DOHH2 (cell line): ENCODE data around the gene FHIP1A.
A peak's percentile ranks its signal among the peaks of the same experiment; 100 is the strongest.

Experiments
- H3F3A ChIP-seq: fragments of 200-600 bp; sonication (generic), shearing (Covaris generic); 2 replicates; pipeline ENCODE4 v1.6.0; 2016; ENCODE audit warnings: antibody characterized with exemption, mild to moderate bottlenecking; ENCODE audit not compliant: control insufficient read depth, insufficient read depth
- H3K27ac ChIP-seq: fragments of 200-600 bp; sonication (generic); 2 replicates; pipeline ENCODE4 v1.5.1; 2014; ENCODE audit warnings: low read depth, mild to moderate bottlenecking, low read length, moderate library complexity
- H3K27me3 ChIP-seq: fragments of 200-600 bp; sonication (generic); 2 replicates; pipeline ENCODE4 v1.6.1; 2014; ENCODE audit warnings: mild to moderate bottlenecking, low read length, mixed read lengths; ENCODE audit not compliant: control insufficient read depth
- H3K36me3 ChIP-seq: fragments of 200-600 bp; sonication (generic); 2 replicates; pipeline ENCODE4 v1.6.1; 2014; ENCODE audit warnings: mild to moderate bottlenecking, low read length, moderate library complexity, mixed read lengths; ENCODE audit not compliant: control insufficient read depth
- H3K4me1 ChIP-seq: fragments of 200-600 bp; sonication (generic); 2 replicates; pipeline ENCODE4 v1.6.1; 2014; ENCODE audit warnings: mild to moderate bottlenecking, low read length, mixed read lengths; ENCODE audit not compliant: control insufficient read depth
- H3K4me2 ChIP-seq: fragments of 200-600 bp; sonication (generic); 2 replicates; pipeline ENCODE4 v1.6.0; 2014; ENCODE audit warnings: mild to moderate bottlenecking, low read length, moderate library complexity
- H3K4me3 ChIP-seq: fragments of 200-600 bp; sonication (generic); 2 replicates; pipeline ENCODE4 v1.5.1; 2014; ENCODE audit warnings: mild to moderate bottlenecking, low read length, mixed read lengths
- H3K79me2 ChIP-seq: fragments of 200-600 bp; sonication (generic); 2 replicates; pipeline ENCODE4 v1.6.1; 2014; ENCODE audit warnings: mild to moderate bottlenecking, low read length, mixed read lengths; ENCODE audit not compliant: control insufficient read depth
- H3K9me2 ChIP-seq: fragments of 200-600 bp; sonication (generic); replicated peaks from 2 replicates; pipeline ENCODE4 v1.6.1; 2014; ENCODE audit warnings: mild to moderate bottlenecking, low read length, mixed read lengths; ENCODE audit not compliant: control insufficient read depth
- H3K9me3 ChIP-seq: fragments of 200-600 bp; sonication (generic); 2 replicates; pipeline ENCODE4 v1.6.1; 2014; ENCODE audit warnings: antibody characterized with exemption, low read length, mixed read lengths; ENCODE audit not compliant: control insufficient read depth, insufficient read depth
- H4K20me1 ChIP-seq: fragments of 200-600 bp; sonication (generic); 2 replicates; pipeline ENCODE4 v1.6.0; 2014; ENCODE audit warnings: low read depth, mild to moderate bottlenecking, antibody characterized with exemption, low read length, moderate library complexity; ENCODE audit not compliant: control insufficient read depth, insufficient read depth
- EZH2phosphoT487 ChIP-seq: fragments of 200-600 bp; sonication (generic); IDR thresholded peaks from 2 replicates; pipeline ENCODE4 v1.6.1; 2017; ENCODE audit warnings: borderline replicate concordance, mild to moderate bottlenecking, antibody characterized with exemption, low read length, moderate library complexity, mixed read lengths
- TF ChIP-seq, protein P1 (sequence below): fragments of 200-600 bp; sonication (generic); IDR thresholded peaks from one replicate; pipeline ENCODE4 v1.5.1; 2014; ENCODE audit warnings: antibody characterized with exemption, mild to moderate bottlenecking, low read depth, low read length; ENCODE audit not compliant: poor library complexity, severe bottlenecking

Gene FHIP1A

DNA sequence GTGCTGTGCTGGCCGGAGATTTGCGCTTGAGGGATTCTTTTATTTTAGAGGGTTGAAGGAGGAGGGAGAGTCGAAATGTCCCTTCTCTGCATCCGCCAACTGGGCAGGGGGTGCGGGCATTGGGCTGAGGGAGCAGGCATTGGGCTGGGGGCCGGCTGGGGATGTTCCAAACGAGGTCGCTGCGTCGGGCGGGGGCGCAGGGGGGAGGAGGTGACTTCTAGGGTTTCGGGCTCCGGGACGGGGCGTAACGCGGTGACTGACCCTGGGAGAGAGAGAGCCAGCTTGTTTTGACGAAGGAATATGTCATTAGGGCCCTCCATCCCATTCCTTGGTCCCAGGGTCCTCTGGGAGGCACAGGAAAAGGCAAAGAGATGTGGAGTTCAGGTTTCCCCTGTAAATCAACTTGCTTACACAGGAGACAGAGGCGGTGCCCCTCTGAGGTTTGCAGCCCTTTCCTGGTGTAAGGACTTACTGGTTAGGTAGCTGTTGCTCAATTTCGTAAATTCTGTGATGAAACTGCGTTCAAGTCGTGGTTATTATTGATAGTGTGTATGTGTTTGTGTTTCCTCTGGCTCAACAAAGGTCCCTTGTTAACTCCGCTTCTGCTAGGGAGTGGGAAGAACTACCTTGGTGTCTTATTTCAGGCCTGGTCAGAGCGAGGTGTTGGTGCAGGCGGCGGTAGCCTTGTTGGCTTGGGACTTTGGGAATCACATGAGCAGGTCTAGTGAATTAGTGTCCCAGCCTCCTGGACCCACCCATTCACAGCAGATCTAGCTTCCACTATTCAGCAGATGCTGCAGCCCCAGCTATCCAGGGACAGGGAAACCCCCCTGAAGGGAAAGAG is 716 bp downstream of the FHIP1A start:
- Histone ChIP-seq H3K9me2 (no peaks in the 10 kb centered on the region), H3K36me3 (no peaks in the 10 kb centered on the region), H3K79me2 (no peaks in the 10 kb centered on the region), H3K9me3 (no peaks in the 10 kb centered on the region), H3F3A (no peaks in the 10 kb centered on the region), H3K4me1 (peaks cover 9% of the 10 kb centered on the region), H3K27ac (no peak overlapping the region), H3K27me3 (peaks cover 36% of the 10 kb centered on the region), H3K4me3 (peak overlapping the region; percentile 49; the same call in 1 of the 2 replicates), H4K20me1 (no peaks in the 10 kb centered on the region), H3K4me2 (peak overlapping the region; percentile 49)
- no peak for TF ChIP-seq EZH2phosphoT487
- TF ChIP-seq, protein P1, sequence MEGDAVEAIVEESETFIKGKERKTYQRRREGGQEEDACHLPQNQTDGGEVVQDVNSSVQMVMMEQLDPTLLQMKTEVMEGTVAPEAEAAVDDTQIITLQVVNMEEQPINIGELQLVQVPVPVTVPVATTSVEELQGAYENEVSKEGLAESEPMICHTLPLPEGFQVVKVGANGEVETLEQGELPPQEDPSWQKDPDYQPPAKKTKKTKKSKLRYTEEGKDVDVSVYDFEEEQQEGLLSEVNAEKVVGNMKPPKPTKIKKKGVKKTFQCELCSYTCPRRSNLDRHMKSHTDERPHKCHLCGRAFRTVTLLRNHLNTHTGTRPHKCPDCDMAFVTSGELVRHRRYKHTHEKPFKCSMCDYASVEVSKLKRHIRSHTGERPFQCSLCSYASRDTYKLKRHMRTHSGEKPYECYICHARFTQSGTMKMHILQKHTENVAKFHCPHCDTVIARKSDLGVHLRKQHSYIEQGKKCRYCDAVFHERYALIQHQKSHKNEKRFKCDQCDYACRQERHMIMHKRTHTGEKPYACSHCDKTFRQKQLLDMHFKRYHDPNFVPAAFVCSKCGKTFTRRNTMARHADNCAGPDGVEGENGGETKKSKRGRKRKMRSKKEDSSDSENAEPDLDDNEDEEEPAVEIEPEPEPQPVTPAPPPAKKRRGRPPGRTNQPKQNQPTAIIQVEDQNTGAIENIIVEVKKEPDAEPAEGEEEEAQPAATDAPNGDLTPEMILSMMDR = no peak

DNA sequence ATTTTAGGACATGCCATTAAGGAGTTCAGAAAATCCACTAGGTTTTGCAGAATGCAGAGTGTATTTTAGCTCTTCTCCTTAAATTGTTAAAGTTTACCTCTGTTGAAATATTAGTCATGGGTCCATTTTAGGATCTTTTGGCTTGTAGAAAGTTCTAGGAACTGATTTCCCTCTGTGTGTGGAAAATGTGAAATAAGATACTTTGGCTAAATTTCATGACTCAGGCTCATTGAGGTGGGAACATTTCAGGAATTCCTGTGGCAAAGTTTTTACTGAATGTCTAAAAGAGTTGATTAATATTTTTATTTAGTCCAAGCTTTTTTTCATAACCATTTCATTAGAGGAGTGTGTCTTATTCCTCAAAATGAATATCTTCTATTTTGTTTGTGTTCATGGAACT is 7.0 kb downstream of the FHIP1A start:
- Histone ChIP-seq H3K4me3 (no peak overlapping the region), H4K20me1 (no peaks in the 10 kb centered on the region), H3K4me2 (no peak overlapping the region), H3K9me2 (no peaks in the 10 kb centered on the region), H3K27me3 (no peaks in the 10 kb centered on the region), H3K9me3 (no peaks in the 10 kb centered on the region), H3K4me1 (no peaks in the 10 kb centered on the region), H3K79me2 (no peaks in the 10 kb centered on the region), H3F3A (no peaks in the 10 kb centered on the region), H3K36me3 (no peaks in the 10 kb centered on the region), H3K27ac (no peak overlapping the region)
- TF ChIP-seq, protein P1 = no peak
- TF ChIP-seq EZH2phosphoT487 = no peak

DNA sequence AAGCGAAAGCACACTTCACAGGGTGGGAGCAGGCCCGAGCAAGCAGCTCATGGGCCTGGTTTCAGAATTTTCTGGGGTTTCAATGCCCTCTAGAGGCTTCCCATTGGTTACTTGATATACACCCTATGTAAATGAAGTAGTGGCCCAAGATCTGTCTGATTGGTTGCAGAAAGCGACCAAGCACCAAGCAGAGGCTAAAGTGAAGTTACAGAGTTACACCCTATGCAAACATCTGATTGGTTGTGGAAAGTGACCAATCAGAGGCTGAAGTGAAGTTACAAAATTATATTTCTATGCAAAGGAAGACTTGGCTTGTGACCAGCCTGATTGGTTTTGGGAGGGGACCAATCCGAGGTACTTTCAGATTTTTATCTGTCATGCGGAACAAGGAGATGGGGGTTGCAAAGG is 8.2 kb downstream of the FHIP1A start:
- H3K79me2 ChIP-seq = no peaks in the 10 kb centered on the region
- H3K4me2 ChIP-seq = no peak overlapping the region
- no peaks in the 10 kb centered on the region for H3F3A ChIP-seq
- no peak overlapping the region for H3K27ac ChIP-seq
- no peaks in the 10 kb centered on the region for H3K27me3 ChIP-seq
- no peak for TF ChIP-seq EZH2phosphoT487
- TF ChIP-seq, protein P1 = no peak
- H4K20me1 ChIP-seq = no peaks in the 10 kb centered on the region
- H3K4me1 ChIP-seq = no peaks in the 10 kb centered on the region
- no peak overlapping the region for H3K4me3 ChIP-seq
- H3K36me3 ChIP-seq = no peaks in the 10 kb centered on the region
- no peaks in the 10 kb centered on the region for H3K9me3 ChIP-seq
- H3K9me2 ChIP-seq = no peaks in the 10 kb centered on the region
